Thyroid gland (tissue), 4 donors: ENCODE measurements around the gene CCDC9B. TPM values are rescaled to one million over a fixed set of nuclear protein-coding genes. Genes with fewer than 3 reads are reported as not detected.

Experiments used
- DNase-seq, 2 donors: peaks; one replicate each; pipeline ENCODE4 v3.0.0-alpha.2; 2019
- H3K27ac ChIP-seq, 3 donors: fragments of 200-600 bp; sonication (generic); 1 replicate in 2 of 3; 2 replicates in 1 of 3; pipeline ENCODE4 v1.5.1; 2016 to 2019; ENCODE audit warnings: mild to moderate bottlenecking in 1 of 3, moderate library complexity in 1 of 3
- H3K27me3 ChIP-seq: fragments of 200-600 bp; sonication (generic); one replicate; pipeline ENCODE4 v1.5.1; 2019
- H3K36me3 ChIP-seq, 2 donors: fragments of 200-600 bp; sonication (generic); one replicate each; pipeline ENCODE4 v1.5.1; 2016 to 2019
- H3K4me1 ChIP-seq, 2 donors: fragments of 200-600 bp; sonication (generic); one replicate each; pipeline ENCODE4 v1.5.1; 2017 to 2019
- H3K4me3 ChIP-seq, 3 donors: fragments of 200-600 bp; sonication (generic); replicated peaks in 1 of 3; 1 replicate in 2 of 3; 2 replicates in 1 of 3; pipeline ENCODE4 v1.5.1; 2016; ENCODE audit warnings: mild to moderate bottlenecking in 1 of 3
- H3K9me3 ChIP-seq: fragments of 200-600 bp; sonication (generic); one replicate; pipeline ENCODE4 v1.5.1; 2017
- CTCF ChIP-seq, 6 experiments: fragments of 200-600 bp in 3 of 6; fragments of 450-650 bp in 3 of 6; sonication (generic) in 3 of 6; IDR thresholded peaks; one replicate each; pipeline ENCODE4 v1.5.1; 2016 to 2019; ENCODE audit warnings: antibody characterized with exemption in 6 of 6, mild to moderate bottlenecking in 2 of 6, inconsistent platforms in 1 of 6, moderate library complexity in 1 of 6
- POLR2A ChIP-seq, 2 donors: fragments of 450-650 bp; IDR thresholded peaks; one replicate each; pipeline ENCODE4 v1.6.1; 2017; ENCODE audit warnings: antibody characterized with exemption in 2 of 2, mild to moderate bottlenecking in 2 of 2, moderate library complexity in 1 of 2
- WGBS, 2 donors: methylation state at CpG; one replicate each; pipeline ENCODE4 v1.1.5; 2017; 5-methylcytosine and 5-hydroxymethylcytosine counted together
- intact Hi-C: fragments of 100-400 bp; cut with DNase I; formaldehyde crosslinking; loops from one replicate; pipeline ENCODE4 v1.15.1; 2023
- total RNA-seq, 4 donors: library from RNA; depleted of rRNA; stranded (reverse); fragments of >200 nt; gene quantifications; one replicate each; pipeline ENCODE4 v1.2.3, GENCODE V29; 2016

The CCDC9B gene
- total RNA-seq, 4 donors from 2014 or later: 54.2 to 126 (median 97.5) TPM

- H3K4me1 ChIP-seq: peaks cover 19 to 29% of the 10 kb centered on the region in 2 donors
- intact Hi-C loops: no loop called here
- DNase-seq: no peak
- H3K36me3 ChIP-seq: no peaks in the 10 kb centered on the region
- no peaks in the 10 kb centered on the region for H3K9me3 ChIP-seq
- no peaks in the 10 kb centered on the region for H3K27me3 ChIP-seq
- H3K27ac ChIP-seq: no peak overlapping the region
- WGBS, 2 donors: 88 to 100% methylated on average over 1 of the region's 1 CpG
- TF ChIP-seq POLR2A (IDR thresholded peaks at IDR 0.05) (no peak), CTCF (IDR thresholded peaks at IDR 0.05) (no peak)
- H3K4me3 ChIP-seq: no peak overlapping the region
Observed at GRCh38 chr15:40295297-40295696, 45.4 kb downstream of the CCDC9B start.

GRCh38 chr15:40293905-40294895, 46.5 kb downstream of the CCDC9B start:
- 77 to 85% methylated on average over 10 to 11 of the region's 20 CpGs for WGBS, 2 donors
- H3K9me3 ChIP-seq: no peaks in the 10 kb centered on the region
- peaks cover 19 to 31% of the 10 kb centered on the region in 2 donors for H3K4me1 ChIP-seq
- no peaks in the 10 kb centered on the region for H3K36me3 ChIP-seq
- H3K27ac ChIP-seq: no peak overlapping the region
- H3K4me3 ChIP-seq: no peak overlapping the region
- no peaks in the 10 kb centered on the region for H3K27me3 ChIP-seq
- no peak for DNase-seq
- TF ChIP-seq CTCF (IDR thresholded peaks at IDR 0.05) (no peak), POLR2A (IDR thresholded peaks at IDR 0.05) (no peak)
- intact Hi-C loops: no loop called here

- Histone ChIP-seq H3K27me3 (no peaks in the 10 kb centered on the region), H3K4me1 (peaks cover 19 to 34% of the 10 kb centered on the region in 2 donors), H3K36me3 (no peaks in the 10 kb centered on the region), H3K4me3 (no peak overlapping the region), H3K27ac (no peak overlapping the region), H3K9me3 (no peaks in the 10 kb centered on the region)
- intact Hi-C loops: no loop called here
- TF ChIP-seq POLR2A (IDR thresholded peaks at IDR 0.05): no peak
- no peak for TF ChIP-seq CTCF (IDR thresholded peaks at IDR 0.05)
- no peak for DNase-seq
Observed at GRCh38 chr15:40293006-40293405, 47.7 kb downstream of the CCDC9B start.

- no peak for DNase-seq
- TF ChIP-seq POLR2A (IDR thresholded peaks at IDR 0.05) (no peak), CTCF (IDR thresholded peaks at IDR 0.05) (no peak)
- Histone ChIP-seq H3K27me3 (no peaks in the 10 kb centered on the region), H3K4me3 (no peak overlapping the region), H3K9me3 (no peaks in the 10 kb centered on the region), H3K27ac (no peak overlapping the region), H3K36me3 (no peaks in the 10 kb centered on the region), H3K4me1 (peaks cover 19 to 34% of the 10 kb centered on the region in 2 donors)
- intact Hi-C loops: no loop called here
- 83 to 88% methylated on average over 2 to 3 of the region's 3 CpGs for WGBS, 2 donors
Observed at GRCh38 chr15:40292246-40292645, 48.5 kb downstream of the CCDC9B start.

- H3K4me1 ChIP-seq: peaks cover 14 to 24% of the 10 kb centered on the region in 2 donors
- no peak overlapping the region for H3K27ac ChIP-seq
- H3K27me3 ChIP-seq: no peaks in the 10 kb centered on the region
- no peak for TF ChIP-seq CTCF (IDR thresholded peaks at IDR 0.05)
- TF ChIP-seq POLR2A (IDR thresholded peaks at IDR 0.05): no peak
- no peaks in the 10 kb centered on the region for H3K9me3 ChIP-seq
- H3K4me3 ChIP-seq: peak overlapping the region in 1 of 3 donors; percentile 16
- DNase-seq: peak; percentile 72 to 73
- WGBS, 2 donors: 8 to 12% methylated on average over 12 to 36 of the region's 68 CpGs
- intact Hi-C loops: no loop called here
- no peaks in the 10 kb centered on the region for H3K36me3 ChIP-seq
Observed at GRCh38 chr15:40290918-40291574, 49.7 kb downstream of the CCDC9B start.
